HCT116 (cell line): ENCODE data around the gene PARVB.

ENCODE experiments used
- POLR2A ChIP-seq: IDR thresholded peaks from 2 replicates; pipeline ENCODE4 v1.7.0; 2011; ENCODE audit warnings: borderline replicate concordance; ENCODE audit not compliant: insufficient read depth, insufficient read length; ENCODE audit errors: extremely low read depth
- ZFX ChIP-seq: fragments of 450-650 bp; IDR thresholded peaks from 2 replicates; pipeline ENCODE4 v1.6.1; 2017
- TF ChIP-seq, protein P1 (sequence below), 3 experiments: fragments of 200-600 bp in 1 of 3; sonication (generic) in 1 of 3; IDR thresholded peaks in 2 of 3; conservative IDR thresholded peaks in 1 of 3; 2 replicates each; pipeline ENCODE4 v1.5.1; 2012 to 2017; ENCODE audit warnings: low read depth in 2 of 3, low read length in 2 of 3, antibody characterized with exemption in 1 of 3, borderline replicate concordance in 1 of 3, control low read depth in 1 of 3, mild to moderate bottlenecking in 1 of 3, mixed read lengths in 1 of 3, mixed run types in 1 of 3, moderate library complexity in 1 of 3; ENCODE audit not compliant: insufficient read depth in 1 of 3

GRCh38 chr22:44098966-44099530 is 74.9 kb downstream of the PARVB start:
- TF ChIP-seq, protein P1, sequence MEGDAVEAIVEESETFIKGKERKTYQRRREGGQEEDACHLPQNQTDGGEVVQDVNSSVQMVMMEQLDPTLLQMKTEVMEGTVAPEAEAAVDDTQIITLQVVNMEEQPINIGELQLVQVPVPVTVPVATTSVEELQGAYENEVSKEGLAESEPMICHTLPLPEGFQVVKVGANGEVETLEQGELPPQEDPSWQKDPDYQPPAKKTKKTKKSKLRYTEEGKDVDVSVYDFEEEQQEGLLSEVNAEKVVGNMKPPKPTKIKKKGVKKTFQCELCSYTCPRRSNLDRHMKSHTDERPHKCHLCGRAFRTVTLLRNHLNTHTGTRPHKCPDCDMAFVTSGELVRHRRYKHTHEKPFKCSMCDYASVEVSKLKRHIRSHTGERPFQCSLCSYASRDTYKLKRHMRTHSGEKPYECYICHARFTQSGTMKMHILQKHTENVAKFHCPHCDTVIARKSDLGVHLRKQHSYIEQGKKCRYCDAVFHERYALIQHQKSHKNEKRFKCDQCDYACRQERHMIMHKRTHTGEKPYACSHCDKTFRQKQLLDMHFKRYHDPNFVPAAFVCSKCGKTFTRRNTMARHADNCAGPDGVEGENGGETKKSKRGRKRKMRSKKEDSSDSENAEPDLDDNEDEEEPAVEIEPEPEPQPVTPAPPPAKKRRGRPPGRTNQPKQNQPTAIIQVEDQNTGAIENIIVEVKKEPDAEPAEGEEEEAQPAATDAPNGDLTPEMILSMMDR (IDR thresholded peaks at IDR 0.05 in 2 of 3, conservative IDR thresholded peaks at IDR 0.05 in 1 of 3; ENCODE audit: borderline replicate concordance in 1 of 3, insufficient read depth in 1 of 3, low read depth in 2 of 3, low read length in 2 of 3): no peak
- TF ChIP-seq POLR2A (no peak), ZFX (no peak)
